AG09309 (cell line): Measurements from ENCODE around the gene SLC27A6.

Source experiments
- DNase-seq: peaks from one replicate; pipeline ENCODE4 v3.0.0-alpha.2; 2010; ENCODE audit warnings: low read depth
- H3K4me3 ChIP-seq: 2 replicates; pipeline ENCODE4 v1.5.1; 2011; ENCODE audit warnings: mild to moderate bottlenecking, low read depth, low read length, moderate library complexity; ENCODE audit not compliant: control insufficient read depth
- TF ChIP-seq, protein P1 (sequence below): IDR thresholded peaks from 2 replicates; pipeline ENCODE4 v1.5.1; 2011; ENCODE audit warnings: mild to moderate bottlenecking, low read depth, low read length, inconsistent platforms; ENCODE audit not compliant: insufficient read depth, control insufficient read depth; ENCODE audit errors: missing control alignments

Gene SLC27A6

GRCh38 chr5:129053438-129053837, 88.2 kb downstream of the SLC27A6 start:
- no peak for DNase-seq
- TF ChIP-seq, protein P1, sequence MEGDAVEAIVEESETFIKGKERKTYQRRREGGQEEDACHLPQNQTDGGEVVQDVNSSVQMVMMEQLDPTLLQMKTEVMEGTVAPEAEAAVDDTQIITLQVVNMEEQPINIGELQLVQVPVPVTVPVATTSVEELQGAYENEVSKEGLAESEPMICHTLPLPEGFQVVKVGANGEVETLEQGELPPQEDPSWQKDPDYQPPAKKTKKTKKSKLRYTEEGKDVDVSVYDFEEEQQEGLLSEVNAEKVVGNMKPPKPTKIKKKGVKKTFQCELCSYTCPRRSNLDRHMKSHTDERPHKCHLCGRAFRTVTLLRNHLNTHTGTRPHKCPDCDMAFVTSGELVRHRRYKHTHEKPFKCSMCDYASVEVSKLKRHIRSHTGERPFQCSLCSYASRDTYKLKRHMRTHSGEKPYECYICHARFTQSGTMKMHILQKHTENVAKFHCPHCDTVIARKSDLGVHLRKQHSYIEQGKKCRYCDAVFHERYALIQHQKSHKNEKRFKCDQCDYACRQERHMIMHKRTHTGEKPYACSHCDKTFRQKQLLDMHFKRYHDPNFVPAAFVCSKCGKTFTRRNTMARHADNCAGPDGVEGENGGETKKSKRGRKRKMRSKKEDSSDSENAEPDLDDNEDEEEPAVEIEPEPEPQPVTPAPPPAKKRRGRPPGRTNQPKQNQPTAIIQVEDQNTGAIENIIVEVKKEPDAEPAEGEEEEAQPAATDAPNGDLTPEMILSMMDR: no peak
- no peak overlapping the region for H3K4me3 ChIP-seq

DNA sequence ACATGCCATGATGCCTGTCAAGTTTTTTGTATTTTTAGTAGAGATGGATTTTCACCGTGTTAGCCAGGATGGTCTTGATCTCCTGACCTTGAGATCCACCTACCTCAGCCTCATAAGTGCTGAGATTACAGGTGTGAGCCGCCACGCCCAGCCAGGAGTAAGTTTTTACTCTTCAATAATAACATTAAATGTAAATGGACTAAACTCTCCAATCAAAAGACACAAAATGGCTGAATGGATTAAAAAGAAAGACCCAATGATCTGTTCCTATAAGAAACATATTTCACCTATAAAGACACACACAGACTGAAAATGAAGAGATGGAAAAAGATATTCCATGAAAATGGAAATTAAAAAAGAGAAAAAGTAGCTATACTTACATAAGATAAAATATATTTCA, 92.0 kb downstream of the SLC27A6 start:
- no peak for DNase-seq
- H3K4me3 ChIP-seq: no peak overlapping the region
- TF ChIP-seq, protein P1: no peak

DNA sequence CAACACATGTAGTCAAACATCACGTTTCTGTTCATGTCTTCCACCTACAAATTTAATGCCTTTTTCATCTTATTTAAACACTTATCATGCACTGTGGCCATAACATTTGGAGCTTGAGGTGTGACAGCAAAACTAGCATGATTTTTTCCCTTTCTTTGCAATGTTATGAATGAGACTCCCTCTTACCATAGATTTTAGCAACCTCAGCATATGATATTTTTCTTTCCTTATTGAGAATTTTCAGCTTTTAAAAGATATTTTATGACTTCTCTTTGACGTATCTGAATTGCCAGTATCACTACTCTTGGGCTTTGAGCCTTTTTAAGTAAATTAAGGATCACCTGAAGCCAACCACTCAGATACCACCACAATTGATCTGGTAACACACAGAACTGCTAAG, 96.6 kb downstream of the SLC27A6 start:
- TF ChIP-seq, protein P1: no peak
- no peak for DNase-seq
- H3K4me3 ChIP-seq: no peak overlapping the region

GRCh38 chr5:129063483-129064113, 98.3 kb downstream of the SLC27A6 start:
- DNase-seq: no peak
- TF ChIP-seq, protein P1: no peak
- no peak overlapping the region for H3K4me3 ChIP-seq

- DNase-seq: no peak
- H3K4me3 ChIP-seq: no peak overlapping the region
- TF ChIP-seq, protein P1: no peak
These were observed 100.4 kb downstream of the SLC27A6 start for GRCh38 chr5:129065721-129066120.

GRCh38 chr5:129067745-129068144, 102.5 kb downstream of the SLC27A6 start:
- TF ChIP-seq, protein P1: no peak
- no peak for DNase-seq
- H3K4me3 ChIP-seq: no peak overlapping the region

DNA sequence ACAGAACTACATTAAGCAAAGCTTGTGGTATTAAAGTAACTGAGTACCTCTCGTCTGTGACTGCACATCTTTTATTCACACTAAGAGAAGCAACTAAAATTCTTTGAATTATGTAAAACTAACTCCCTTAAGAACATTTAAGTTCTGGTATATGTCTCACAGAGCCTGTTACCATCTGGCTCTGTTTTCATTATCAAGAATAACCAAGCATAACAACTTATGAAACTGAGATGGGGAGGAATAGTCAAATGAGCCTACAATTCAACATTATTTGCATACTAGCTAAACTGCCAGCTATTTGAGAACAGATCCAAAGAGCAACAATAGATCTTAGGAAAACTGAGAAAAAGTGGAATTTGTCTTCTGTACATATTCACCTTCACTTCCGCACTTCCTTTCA, 104.0 kb downstream of the SLC27A6 start:
- no peak overlapping the region for H3K4me3 ChIP-seq
- TF ChIP-seq, protein P1: no peak
- no peak for DNase-seq
